Suppressor macrophage treated with lipopolysaccharide for 1 hour (primary cell): Measurements from ENCODE around the gene RTRAF.

Experiments used
- DNase-seq, 3 donors: peaks; one replicate each; pipeline ENCODE4 v3.0.0-alpha.2; 2020 to 2022

The RTRAF gene

DNA sequence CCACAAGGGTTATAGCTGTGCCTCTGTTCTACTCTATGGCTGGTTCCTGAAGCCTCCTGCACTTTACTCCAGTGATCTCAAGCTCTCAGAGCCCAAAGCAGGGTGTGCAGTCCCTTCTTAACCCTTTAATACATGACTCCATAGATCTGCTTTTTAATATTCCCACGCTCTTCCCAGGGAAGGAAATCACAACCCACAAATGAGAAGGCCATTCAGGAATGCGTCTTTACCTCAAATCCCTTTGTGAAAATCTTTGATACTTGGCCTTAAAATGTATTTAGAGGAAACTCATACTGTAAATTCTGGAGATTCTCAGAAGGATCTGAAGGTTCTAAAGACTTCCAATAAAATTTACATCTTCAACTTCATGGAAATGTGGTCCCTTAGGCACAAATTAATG is 62.5 kb downstream of the RTRAF start:
- DNase-seq: no peak

DNA sequence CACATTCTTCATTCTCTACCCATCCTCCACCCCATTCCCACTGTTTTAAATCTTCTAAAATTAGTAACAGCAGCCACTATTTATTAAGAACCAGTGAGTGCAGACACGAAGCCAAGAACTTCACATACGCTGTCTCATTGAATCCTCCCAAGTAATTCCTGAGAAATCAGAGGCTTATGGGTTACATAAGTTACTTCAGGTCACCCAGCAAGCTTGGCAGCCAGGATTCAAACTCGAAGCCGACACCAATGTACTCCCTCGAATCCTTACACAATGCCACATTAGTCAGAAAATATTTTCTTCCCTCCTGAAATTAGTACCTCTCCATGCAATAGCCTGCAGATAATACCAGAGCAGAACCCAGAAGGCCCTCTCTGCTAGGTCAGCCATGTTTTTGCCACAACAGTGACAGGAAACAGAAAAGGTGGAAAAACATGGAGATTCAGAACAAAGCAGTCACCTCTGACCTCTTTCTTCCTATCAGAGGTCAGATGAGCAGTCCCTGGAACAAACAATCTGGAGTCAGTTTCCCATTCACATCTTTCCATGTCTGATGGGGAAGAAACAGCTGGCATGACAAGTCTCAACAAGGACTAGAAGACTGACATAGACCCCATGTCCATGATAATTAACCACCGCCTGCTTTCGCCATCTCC is 63.1 kb downstream of the RTRAF start:
- no peak for DNase-seq

DNA sequence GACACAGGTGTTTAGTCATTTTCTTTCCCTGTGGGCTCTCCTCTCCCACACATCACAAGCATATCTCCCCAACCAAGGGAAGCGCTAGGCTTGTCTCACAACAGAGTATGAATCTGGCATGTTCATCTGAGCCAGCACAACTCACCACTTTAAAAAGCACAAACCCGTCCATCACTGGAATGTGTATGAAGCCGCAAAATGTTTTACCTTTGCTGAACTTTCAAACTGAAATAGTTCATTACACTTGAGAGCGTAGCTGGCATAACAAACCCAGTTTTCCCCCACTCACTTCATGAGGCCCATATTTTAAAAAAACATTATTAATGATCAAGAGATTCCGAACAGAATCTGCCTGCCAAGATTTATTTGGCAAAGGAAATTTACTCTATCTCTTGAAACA is 63.7 kb downstream of the RTRAF start:
- DNase-seq: no peak

DNA sequence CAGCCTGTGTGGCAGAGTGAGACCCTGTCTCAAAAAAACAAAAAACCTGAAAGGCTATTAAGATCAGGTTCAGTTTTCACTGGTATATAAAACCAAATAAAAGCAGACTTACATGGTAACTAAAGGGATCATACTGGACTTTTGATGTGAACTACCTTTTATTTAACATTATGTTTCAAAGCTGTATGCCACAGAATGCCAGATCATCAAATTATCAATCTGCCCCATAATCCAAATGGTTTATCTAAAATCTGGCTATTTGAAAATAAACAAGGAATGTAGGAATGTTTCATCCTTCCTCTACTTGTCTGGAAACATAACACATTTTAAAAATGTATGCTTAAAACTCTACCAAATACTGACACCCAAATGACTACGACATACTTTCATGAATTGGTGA is 65.3 kb downstream of the RTRAF start:
- no peak for DNase-seq

DNA sequence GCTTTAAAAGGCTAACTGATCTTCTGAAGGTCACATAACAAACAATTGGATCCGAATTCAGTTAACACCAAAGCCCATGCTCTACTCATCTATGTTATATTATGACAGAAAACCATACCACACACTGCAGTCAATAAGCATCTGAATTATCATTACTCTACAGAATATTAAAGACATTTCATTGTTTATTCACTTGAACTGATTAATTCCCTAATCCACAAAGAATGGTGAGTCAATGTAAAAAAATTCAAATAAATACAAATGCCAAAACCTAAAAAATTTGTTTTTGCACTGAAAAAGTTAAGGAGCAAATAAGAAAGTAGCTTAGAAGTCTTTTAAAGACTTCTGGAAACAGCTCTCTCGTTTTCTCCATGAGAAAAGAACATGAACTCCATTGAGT is 65.8 kb downstream of the RTRAF start:
- no peak for DNase-seq

DNA sequence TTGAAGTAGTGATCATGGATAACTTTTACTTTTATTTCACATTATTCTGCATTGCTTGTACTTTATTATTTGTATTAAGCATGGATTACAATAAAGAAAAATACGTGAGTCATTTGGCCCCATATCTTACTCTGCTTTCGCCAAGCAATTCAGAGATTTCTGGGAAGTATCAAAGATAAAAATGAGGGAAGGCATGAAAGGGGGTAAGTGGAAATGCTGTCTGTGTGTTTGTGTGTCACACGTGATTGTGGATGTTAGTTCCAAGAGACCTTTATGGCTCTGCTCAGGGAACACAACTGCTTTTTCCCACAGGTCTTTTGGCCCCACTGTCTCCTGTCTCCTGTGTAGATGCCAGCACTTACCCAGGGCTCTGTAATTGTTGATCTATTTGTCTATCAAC is 69.0 kb downstream of the RTRAF start:
- DNase-seq: no peak

DNA sequence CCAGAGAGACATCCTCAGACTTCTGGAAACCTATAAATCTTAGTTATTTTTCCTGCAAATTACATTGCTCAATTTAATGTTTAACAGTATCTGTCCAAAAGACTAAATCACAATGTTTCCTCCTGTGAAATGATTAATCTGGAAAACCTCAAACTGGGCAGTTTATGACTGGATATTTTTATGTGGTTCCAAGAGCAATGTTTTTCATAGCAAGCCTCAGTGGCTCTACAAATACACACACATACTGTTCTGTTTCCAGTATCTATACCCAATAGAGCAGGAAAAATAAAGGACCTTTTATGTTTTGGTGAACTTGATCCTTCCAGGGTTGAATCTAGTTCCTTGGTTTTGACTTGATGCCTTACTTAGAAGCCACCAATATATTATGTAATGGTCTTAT is 70.3 kb downstream of the RTRAF start:
- no peak for DNase-seq

DNA sequence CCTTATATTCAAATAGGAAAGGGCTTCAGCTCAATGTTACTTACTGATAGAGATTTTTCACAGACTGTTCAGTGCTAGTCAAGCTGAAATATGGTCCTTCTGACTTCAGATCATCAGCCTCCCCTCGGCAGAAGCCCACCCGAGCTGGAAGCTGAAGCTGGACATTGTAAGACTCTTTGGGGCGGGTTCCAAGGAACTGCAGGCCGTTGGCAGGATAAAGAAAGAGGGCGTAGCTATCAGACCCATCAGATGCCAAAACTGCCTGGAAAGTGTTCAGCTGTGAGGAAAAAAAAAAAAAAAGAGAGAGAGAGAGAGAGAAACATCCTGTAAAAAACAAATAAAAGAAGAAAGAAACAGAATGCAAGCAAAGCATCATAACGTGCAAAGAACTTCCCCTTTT is 70.7 kb downstream of the RTRAF start:
- DNase-seq: no peak
